ENCODE results near the gene CCDC69.

- TF ChIP-seq CTCF (IDR thresholded peaks at IDR 0.05 in 4 of 5, conservative IDR thresholded peaks at IDR 0.05 in 1 of 5): no peak
- TF ChIP-seq POLR2A (IDR thresholded peaks at IDR 0.05): no peak
Observed at GRCh38 chr5:151244206-151244605, 20.3 kb upstream of the CCDC69 start.

Measured in gastrocnemius medialis (tissue), 4 donors.